ENCODE data around the gene GPR25.

DNA sequence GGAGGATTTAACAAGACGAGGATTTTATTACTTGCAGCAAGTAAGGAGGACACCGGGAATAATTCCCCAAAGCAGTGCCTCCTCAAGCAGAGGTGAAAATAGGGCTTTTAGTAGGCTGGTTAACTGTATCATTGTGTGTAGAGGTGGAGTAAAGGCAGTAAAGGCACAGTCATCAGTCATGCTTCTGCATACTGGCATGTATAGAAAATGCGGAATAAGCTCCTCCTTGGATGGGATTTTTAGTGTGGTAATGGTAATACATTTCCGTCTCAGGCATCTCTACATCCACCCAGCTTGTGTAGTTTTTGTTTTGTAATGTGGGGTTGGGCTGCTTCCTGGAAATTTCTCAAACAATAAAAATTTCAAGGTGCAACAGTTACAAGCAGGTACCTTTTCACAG is 27.4 kb upstream of the GPR25 start:
- TF ChIP-seq CTCF (IDR thresholded peaks at IDR 0.05; ENCODE audit: insufficient read depth, low read depth, low read length): no peak
- no peak for TF ChIP-seq EZH2 (IDR thresholded peaks at IDR 0.05; ENCODE audit: insufficient read depth, low read length)

Data from astrocyte (in vitro differentiated cells and primary cell).